Upper lobe of left lung (tissue), 4 donors: ENCODE data around the gene TNNT2.

Source experiments
- CTCF ChIP-seq, 6 experiments: fragments of 450-650 bp in 4 of 6; fragments of 200-600 bp in 2 of 6; sonication (generic) in 2 of 6; IDR thresholded peaks; one replicate each; pipeline ENCODE4 v1.5.1; 2016 to 2019; ENCODE audit warnings: antibody characterized with exemption in 6 of 6
- EP300 ChIP-seq, 4 donors: sonication (generic); formaldehyde crosslinking; IDR thresholded peaks; one replicate each; pipeline ENCODE4 v1.5.1; 2017; ENCODE audit warnings: antibody characterized with exemption in 4 of 4, control low read depth in 2 of 4
- POLR2AphosphoS5 ChIP-seq, 2 donors: sonication (generic); formaldehyde crosslinking; IDR thresholded peaks; one replicate each; pipeline ENCODE4 v1.5.1; 2017; ENCODE audit warnings: antibody characterized with exemption in 2 of 2

DNA sequence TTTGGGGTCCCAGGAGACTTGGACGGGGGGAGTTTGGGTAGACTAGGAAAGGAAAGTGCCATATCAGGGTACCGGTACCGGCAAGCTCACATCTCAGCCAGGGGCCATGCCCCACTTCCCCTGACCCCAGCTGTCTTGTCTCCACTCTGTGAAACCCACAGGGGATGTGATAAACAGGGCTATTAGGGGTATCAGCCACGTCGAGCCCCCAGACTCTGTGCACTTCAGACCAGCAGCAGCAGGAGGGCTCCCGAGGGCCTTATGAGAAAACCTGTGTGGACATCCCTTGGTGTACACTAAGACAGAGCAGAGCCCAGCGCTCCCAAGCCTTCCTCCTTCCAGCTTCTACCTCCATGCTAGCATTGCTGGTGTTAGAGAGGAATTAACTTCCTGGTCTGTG is 46.3 kb downstream of the TNNT2 start:
- TF ChIP-seq EP300 (IDR thresholded peaks at IDR 0.05) (no peak), CTCF (IDR thresholded peaks at IDR 0.05) (no peak), POLR2AphosphoS5 (IDR thresholded peaks at IDR 0.05) (no peak)
